ENCODE measurements around the gene SIK2.

SIK2 gene

GRCh38 chr11:111633248-111633647 is 31.0 kb downstream of the SIK2 start:
- no peak for TF ChIP-seq SPI1 (IDR thresholded peaks at IDR 0.05; ENCODE audit: borderline replicate concordance, low read depth)
- TF ChIP-seq REST (IDR thresholded peaks at IDR 0.05; ENCODE audit: insufficient replicate concordance, low read depth), result no peak
- no peaks in the 10 kb centered on the region for H3K27me3 ChIP-seq (ENCODE audit: insufficient read depth, poor library complexity, severe bottlenecking)
- no peak overlapping the region for H3K4me3 ChIP-seq (replicated peaks; ENCODE audit: insufficient read depth, low read length)
- H3K27ac ChIP-seq (replicated peaks), result no peak overlapping the region
- DNase-seq (ENCODE audit: low read depth in 1 of 2, low spot score in 1 of 2), result no peak

GRCh38 chr11:111633756-111634362 is 31.6 kb downstream of the SIK2 start:
- no peak for DNase-seq (ENCODE audit: low read depth in 1 of 2, low spot score in 1 of 2)
- no peaks in the 10 kb centered on the region for H3K27me3 ChIP-seq (ENCODE audit: insufficient read depth, poor library complexity, severe bottlenecking)
- no peak for TF ChIP-seq CTCF (IDR thresholded peaks at IDR 0.05; ENCODE audit: insufficient read depth, low read length)
- no peak for TF ChIP-seq POLR2AphosphoS5 (IDR thresholded peaks at IDR 0.05; ENCODE audit: low read depth)
- TF ChIP-seq GABPA (IDR thresholded peaks at IDR 0.05; ENCODE audit: low read depth), result no peak
- TF ChIP-seq SPI1 (IDR thresholded peaks at IDR 0.05; ENCODE audit: borderline replicate concordance, low read depth), result no peak
- no peak for TF ChIP-seq REST (IDR thresholded peaks at IDR 0.05; ENCODE audit: insufficient replicate concordance, low read depth)
- H3K27ac ChIP-seq (replicated peaks), result no peak overlapping the region
- H3K4me3 ChIP-seq (replicated peaks; ENCODE audit: insufficient read depth, low read length), result no peak overlapping the region

- Histone ChIP-seq H3K4me3 (replicated peaks; ENCODE audit: insufficient read depth, low read length) (no peak overlapping the region), H3K27ac (replicated peaks) (no peak overlapping the region), H3K27me3 (ENCODE audit: insufficient read depth, poor library complexity, severe bottlenecking) (no peaks in the 10 kb centered on the region)
- TF ChIP-seq GABPA (IDR thresholded peaks at IDR 0.05; ENCODE audit: low read depth), result no peak
- no peak for TF ChIP-seq REST (IDR thresholded peaks at IDR 0.05; ENCODE audit: insufficient replicate concordance, low read depth)
- no peak for TF ChIP-seq SPI1 (IDR thresholded peaks at IDR 0.05; ENCODE audit: borderline replicate concordance, low read depth)
- no peak for TF ChIP-seq POLR2AphosphoS5 (IDR thresholded peaks at IDR 0.05; ENCODE audit: low read depth)
- TF ChIP-seq CTCF (IDR thresholded peaks at IDR 0.05; ENCODE audit: insufficient read depth, low read length), result no peak
- no peak for DNase-seq (ENCODE audit: low read depth in 1 of 2, low spot score in 1 of 2)
Observed at GRCh38 chr11:111634981-111635705, 32.9 kb downstream of the SIK2 start.
